ENCODE data around the gene FTO.

GRCh38 chr16:53922807-53923571, 219.0 kb downstream of the FTO start:
- TF ChIP-seq CTCF (IDR thresholded peaks at IDR 0.05; ENCODE audit: low read length) (no peak), EZH2 (optimal IDR thresholded peaks at IDR 0.05; ENCODE audit: low read depth, low read length) (no peak)
